K562 (cell line): ENCODE measurements around the gene PLCL2. TPM values are rescaled to one million over a fixed set of nuclear protein-coding genes. Genes with fewer than 3 reads are reported as not detected.

Experiments
- ATAC-seq: fragments of 200-7000 bp; cut with Tn5 transposase; 3 replicates; pipeline ENCODE4 v1.9.1; 2020; ENCODE audit warnings: moderate library complexity
- BruUV-seq: library from RNA; stranded (reverse); fragments of 400-500 nt; replicated peaks from 2 replicates; lab custom pipeline; 2021; lab: Mats Ljungman, UMichigan
- CTCF ChIA-PET: fragments of 300-600 bp; formaldehyde crosslinking; extraction: SDS; loops from one replicate; lab custom pipeline; 2021; ENCODE audit warnings: low intra/inter-chr PET ratio; lab: Yijun Ruan, JAX
- POLR2A ChIA-PET: fragments of 300-600, 350-650 bp; sonication (Branson Sonifier 250); formaldehyde crosslinking; extraction: SDS; loops from one replicate; lab custom pipeline; 2021; ENCODE audit warnings: antibody characterized with exemption, inconsistent platforms; lab: Yijun Ruan, JAX
- DNase-seq, 4 experiments: peaks; one replicate each; pipeline versions ENCODE4 v3.0.0 to v3.0.0-alpha.2; 2011 to 2018; ENCODE audit warnings: low spot score in 3 of 4, mixed read lengths in 3 of 4; ENCODE audit errors: extremely low read depth in 1 of 4
- FAIRE-seq: peaks from 2 replicates; lab custom pipeline; 2011; peaks lifted over from hg19 to GRCh38; lab: Jason Lieb, UNC
- H2AFZ ChIP-seq: 2 replicates; pipeline ENCODE4 v1.6.0; 2011; ENCODE audit warnings: low read depth, low read length, control low read depth, inconsistent platforms
- H3K27ac ChIP-seq: fragments of 200-600 bp; 3 replicates; pipeline ENCODE4 v1.8.0; 2011; ENCODE audit warnings: low read depth, mild to moderate bottlenecking, control low read depth, inconsistent platforms, low read length, moderate library complexity, mixed read lengths; ENCODE audit errors: extremely low read depth
- H3K27me3 ChIP-seq, 2 experiments: fragments of 300-600 bp in 1 of 2; 2 replicates in 1 of 2; 3 replicates in 1 of 2; pipeline versions ENCODE4 v1.6.0 to v1.8.0; 2011; ENCODE audit warnings: inconsistent platforms in 2 of 2, low read length in 2 of 2, mild to moderate bottlenecking in 1 of 2, mixed read lengths in 1 of 2, moderate library complexity in 1 of 2; ENCODE audit not compliant: control insufficient read depth in 2 of 2, insufficient read depth in 2 of 2
- H3K36me3 ChIP-seq: fragments of 300-600 bp; 3 replicates; pipeline ENCODE4 v1.8.0; 2011; ENCODE audit warnings: mild to moderate bottlenecking, low read length, inconsistent platforms; ENCODE audit not compliant: control insufficient read depth, insufficient read depth
- H3K4me1 ChIP-seq, 2 experiments: fragments of 200-600 bp in 1 of 2; replicated peaks in 1 of 2; 2 replicates in 1 of 2; 3 replicates in 1 of 2; pipeline versions ENCODE4 v1.5.1 to v1.8.0; 2011; ENCODE audit warnings: inconsistent platforms in 2 of 2, low read length in 2 of 2, mild to moderate bottlenecking in 1 of 2, mixed read lengths in 1 of 2, moderate library complexity in 1 of 2; ENCODE audit not compliant: control insufficient read depth in 2 of 2, insufficient read depth in 2 of 2
- H3K4me2 ChIP-seq: 2 replicates; pipeline ENCODE4 v1.6.1; 2011; ENCODE audit warnings: low read length, control low read depth, inconsistent platforms, mixed read lengths; ENCODE audit not compliant: insufficient read depth
- H3K4me3 ChIP-seq: fragments of 200-600 bp; sonication (generic), shearing (Covaris generic); 2 replicates; pipeline ENCODE4 v1.5.1; 2016; ENCODE audit warnings: control low read depth, inconsistent platforms
- H3K79me2 ChIP-seq: fragments of 200-600 bp; 3 replicates; pipeline ENCODE4 v1.8.0; 2011; ENCODE audit warnings: low read length, inconsistent platforms; ENCODE audit not compliant: control insufficient read depth, insufficient read depth
- H3K9ac ChIP-seq, 2 experiments: 2 replicates each; pipeline versions ENCODE4 v1.6.0 to v1.6.1; 2011; ENCODE audit warnings: low read depth in 2 of 2, low read length in 2 of 2, control low read depth in 1 of 2, inconsistent platforms in 1 of 2, mild to moderate bottlenecking in 1 of 2, mixed read lengths in 1 of 2; ENCODE audit not compliant: insufficient read depth in 1 of 2
- H3K9me1 ChIP-seq: one replicate; pipeline ENCODE4 v1.6.0; 2011; ENCODE audit warnings: inconsistent platforms, mild to moderate bottlenecking, low read length, moderate library complexity; ENCODE audit not compliant: control insufficient read depth, insufficient read depth
- H3K9me3 ChIP-seq: replicated peaks from 2 replicates; pipeline ENCODE4 v1.5.1; 2011; ENCODE audit warnings: low read depth, low read length, inconsistent platforms; ENCODE audit not compliant: control insufficient read depth, insufficient read depth
- H4K20me1 ChIP-seq: replicated peaks from 2 replicates; pipeline ENCODE4 v1.6.1; 2011; ENCODE audit warnings: low read length, inconsistent platforms, mixed read lengths; ENCODE audit not compliant: control insufficient read depth, insufficient read depth
- ARID2 ChIP-seq: fragments of 450-650 bp; IDR thresholded peaks from 2 replicates; pipeline ENCODE4 v1.6.1; 2017; ENCODE audit warnings: antibody characterized with exemption, mild to moderate bottlenecking
- BDP1 ChIP-seq: IDR thresholded peaks from 3 replicates; pipeline ENCODE4 v1.6.1; 2011; ENCODE audit not compliant: insufficient read length, insufficient read depth
- CTCF ChIP-seq, 3 experiments: IDR thresholded peaks in 2 of 3; conservative IDR thresholded peaks in 1 of 3; 2 replicates each; pipeline ENCODE4 v1.5.1; 2011 to 2012; ENCODE audit warnings: low read length in 3 of 3, mild to moderate bottlenecking in 3 of 3, control low read depth in 2 of 3, improper control_type of control experiment in 1 of 3, inconsistent platforms in 1 of 3, low read depth in 1 of 3, mixed read lengths in 1 of 3, moderate library complexity in 1 of 3; ENCODE audit not compliant: insufficient read depth in 2 of 3
- FOXK2 ChIP-seq, 2 experiments: fragments of 450-650 bp; IDR thresholded peaks in 1 of 2; conservative IDR thresholded peaks in 1 of 2; 2 replicates each; pipeline ENCODE4 v1.6.1; 2016; ENCODE audit warnings: low read depth in 2 of 2, mild to moderate bottlenecking in 1 of 2
- SMC3 ChIP-seq: conservative IDR thresholded peaks from 2 replicates; pipeline ENCODE4 v1.6.1; 2011; ENCODE audit warnings: low read depth, low read length, improper control_type of control experiment; ENCODE audit not compliant: insufficient read depth
- WGBS: fragments of 100-300 bp; shearing (Covaris generic); methylation state at CpG from one replicate; pipeline ENCODE4 v1.1.6; 2016; ENCODE audit warnings: low coverage, mixed read lengths; ENCODE audit not compliant: insufficient coverage; ENCODE audit errors: missing lambda C conversion rate; 5-methylcytosine and 5-hydroxymethylcytosine counted together
- in situ Hi-C: fragments of 300-500 bp; cut with MboI; formaldehyde crosslinking; loops from 4 replicates; pipeline ENCODE4 v1.15.0; 2018; ENCODE audit warnings: inconsistent platforms, mixed read lengths
- intact Hi-C: fragments of 100-400 bp; cut with micrococcal nuclease; formaldehyde crosslinking; loops from 2 replicates; pipeline ENCODE4 v1.14.2; 2022
- polyA plus RNA-seq, 8 experiments: library from polyadenylated mRNA; depleted of rRNA in 4 of 8; stranded (reverse) in 5 of 8; unstranded in 3 of 8; fragments of >200 nt; fragmentation: Nextera tagmentation in 2 of 8; fragmentation: Illumina TruSeq in 1 of 8; extraction: Ambion mirVana in 2 of 8; extraction: Trizol in 1 of 8; gene quantifications; 2 replicates each; pipeline versions ENCODE4 v1.2.1 to v1.2.3, GENCODE V29; 2011 to 2014; ENCODE audit warnings: inconsistent platforms in 1 of 8, missing spikeins in 1 of 8
- total RNA-seq, 7 experiments: library from RNA; depleted of rRNA in 6 of 7; stranded (reverse); fragments of >200 nt in 6 of 7; fragmentation: Illumina TruSeq in 2 of 7; extraction: Trizol in 2 of 7; gene quantifications; 2 replicates each; pipeline versions ENCODE4 v1.2.1 to v1.2.3, GENCODE V29; 2011 to 2021; ENCODE audit warnings: low replicate concordance in 1 of 7
- TF ChIP-seq, protein P1 (sequence below), 2 experiments: fragments of 450-650 bp; formaldehyde crosslinking in 1 of 2; IDR thresholded peaks; 2 replicates each; pipeline versions ENCODE4 v1.4.0 to v1.6.1; 2014 to 2020; ENCODE audit warnings: mild to moderate bottlenecking in 2 of 2, borderline replicate concordance in 1 of 2, low read depth in 1 of 2
- TF ChIP-seq, protein P2 (sequence below): fragments of 450-650 bp; formaldehyde crosslinking; IDR thresholded peaks from 2 replicates; pipeline ENCODE4 v1.4.0; 2020; ENCODE audit warnings: mild to moderate bottlenecking, moderate library complexity

PLCL2 gene
- total and polyA plus RNA-seq, 9 of the 15 experiments (the other 6 are each of a cell fraction or from before 2014, with no cell fraction given) = 0.03 to 0.18 (median 0.11) TPM; not detected in 2

DNA sequence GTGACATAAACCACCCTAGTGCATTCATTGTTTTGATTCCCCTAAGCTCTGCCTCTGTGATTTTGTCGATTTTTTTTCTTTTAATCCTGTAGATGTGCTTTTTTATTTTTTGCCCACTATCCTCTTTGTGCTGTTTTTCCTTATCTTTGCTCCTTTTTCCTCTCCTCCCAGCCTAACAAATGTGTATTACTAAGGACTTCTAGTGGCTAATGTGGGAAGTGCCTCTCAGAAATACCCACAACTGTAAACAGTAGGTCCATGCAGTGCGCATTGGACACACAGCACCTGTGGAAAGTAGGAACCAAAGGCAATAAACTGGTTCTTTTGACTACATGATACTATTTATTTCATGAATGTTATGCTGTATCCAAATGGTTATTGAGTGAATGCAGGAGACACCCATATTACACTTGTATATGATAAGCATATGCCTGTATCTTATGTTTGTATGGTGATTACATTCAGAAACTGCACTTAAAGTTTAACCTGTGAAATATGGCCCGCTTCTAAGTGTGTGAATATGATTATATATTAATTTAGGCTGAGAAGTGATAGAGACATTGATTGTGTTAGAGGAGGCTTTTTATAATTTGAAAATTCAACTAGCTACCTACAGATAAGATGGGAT is 147.8 kb downstream of the PLCL2 start:
- H3K27me3 ChIP-seq = peaks cover 0 to 11% of the 10 kb centered on the region in 2 experiments; a peak in 3 of 5 replicates
- DNase-seq (peak; percentile 19 to 47 (median 32)), ATAC-seq (peak; percentile 92), FAIRE-seq (peak; percentile 69)
- H3K36me3 ChIP-seq = no peaks in the 10 kb centered on the region
- H3K27ac ChIP-seq = no peak overlapping the region
- H4K20me1 ChIP-seq = no peaks in the 10 kb centered on the region
- H3K9me3 ChIP-seq = no peaks in the 10 kb centered on the region
- no peak overlapping the region for H3K4me3 ChIP-seq
- no peaks in the 10 kb centered on the region for H3K79me2 ChIP-seq
- H3K9me1 ChIP-seq = no peaks in the 10 kb centered on the region
- no peak overlapping the region for H2AFZ ChIP-seq
- H3K9ac ChIP-seq = no peak overlapping the region
- no peaks in the 10 kb centered on the region for H3K4me1 ChIP-seq
- intact Hi-C loops = loop anchor here (1.0 to 5.0 kb wide), 4 partner anchors 148 to 431 kb away; partner anchors contain the start of gene PLCL2
- WGBS = 0% methylated on average over 3 of the region's 3 CpGs
- no peak overlapping the region for H3K4me2 ChIP-seq
- ChIA-PET POLR2A (no interaction called here), CTCF (interaction anchor here (0.7 to 2.7 kb wide), 2 partner anchors 202 to 431 kb away, joined by 3 to 15 read pairs; no protein-coding TSS in a partner anchor)
- in situ Hi-C loops = no loop called here
- BruUV-seq = no TSS peak
- TF ChIP-seq CTCF (IDR thresholded peaks at IDR 0.05 in 2 of 3, conservative IDR thresholded peaks at IDR 0.05 in 1 of 3; ENCODE audit: insufficient read depth in 2 of 3, low read depth in 1 of 3, low read length in 3 of 3) (peak; percentile 35 to 70 (median 70)), FOXK2 (conservative IDR thresholded peaks at IDR 0.05 in 1 of 2, IDR thresholded peaks at IDR 0.05 in 1 of 2; ENCODE audit: low read depth in 2 of 2) (0 out of 4 replicates have a peak, but pooled peaks of 1 of the 2 experiments have one; percentile 37), BDP1 (no peak), ARID2 (peak; percentile 68; the same call in 1 of the 2 replicates), SMC3 (0 out of 2 replicates have a peak, but pooled peaks have one; percentile 19)
- TF ChIP-seq, protein P1, sequence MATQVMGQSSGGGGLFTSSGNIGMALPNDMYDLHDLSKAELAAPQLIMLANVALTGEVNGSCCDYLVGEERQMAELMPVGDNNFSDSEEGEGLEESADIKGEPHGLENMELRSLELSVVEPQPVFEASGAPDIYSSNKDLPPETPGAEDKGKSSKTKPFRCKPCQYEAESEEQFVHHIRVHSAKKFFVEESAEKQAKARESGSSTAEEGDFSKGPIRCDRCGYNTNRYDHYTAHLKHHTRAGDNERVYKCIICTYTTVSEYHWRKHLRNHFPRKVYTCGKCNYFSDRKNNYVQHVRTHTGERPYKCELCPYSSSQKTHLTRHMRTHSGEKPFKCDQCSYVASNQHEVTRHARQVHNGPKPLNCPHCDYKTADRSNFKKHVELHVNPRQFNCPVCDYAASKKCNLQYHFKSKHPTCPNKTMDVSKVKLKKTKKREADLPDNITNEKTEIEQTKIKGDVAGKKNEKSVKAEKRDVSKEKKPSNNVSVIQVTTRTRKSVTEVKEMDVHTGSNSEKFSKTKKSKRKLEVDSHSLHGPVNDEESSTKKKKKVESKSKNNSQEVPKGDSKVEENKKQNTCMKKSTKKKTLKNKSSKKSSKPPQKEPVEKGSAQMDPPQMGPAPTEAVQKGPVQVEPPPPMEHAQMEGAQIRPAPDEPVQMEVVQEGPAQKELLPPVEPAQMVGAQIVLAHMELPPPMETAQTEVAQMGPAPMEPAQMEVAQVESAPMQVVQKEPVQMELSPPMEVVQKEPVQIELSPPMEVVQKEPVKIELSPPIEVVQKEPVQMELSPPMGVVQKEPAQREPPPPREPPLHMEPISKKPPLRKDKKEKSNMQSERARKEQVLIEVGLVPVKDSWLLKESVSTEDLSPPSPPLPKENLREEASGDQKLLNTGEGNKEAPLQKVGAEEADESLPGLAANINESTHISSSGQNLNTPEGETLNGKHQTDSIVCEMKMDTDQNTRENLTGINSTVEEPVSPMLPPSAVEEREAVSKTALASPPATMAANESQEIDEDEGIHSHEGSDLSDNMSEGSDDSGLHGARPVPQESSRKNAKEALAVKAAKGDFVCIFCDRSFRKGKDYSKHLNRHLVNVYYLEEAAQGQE (IDR thresholded peaks at IDR 0.05; ENCODE audit: borderline replicate concordance) = peak; percentile 70; the same call in 1 of the 2 replicates
- TF ChIP-seq, protein P1 (CRISPR knock-in tag; IDR thresholded peaks at IDR 0.05; ENCODE audit: low read depth) = no peak
- TF ChIP-seq, protein P2, sequence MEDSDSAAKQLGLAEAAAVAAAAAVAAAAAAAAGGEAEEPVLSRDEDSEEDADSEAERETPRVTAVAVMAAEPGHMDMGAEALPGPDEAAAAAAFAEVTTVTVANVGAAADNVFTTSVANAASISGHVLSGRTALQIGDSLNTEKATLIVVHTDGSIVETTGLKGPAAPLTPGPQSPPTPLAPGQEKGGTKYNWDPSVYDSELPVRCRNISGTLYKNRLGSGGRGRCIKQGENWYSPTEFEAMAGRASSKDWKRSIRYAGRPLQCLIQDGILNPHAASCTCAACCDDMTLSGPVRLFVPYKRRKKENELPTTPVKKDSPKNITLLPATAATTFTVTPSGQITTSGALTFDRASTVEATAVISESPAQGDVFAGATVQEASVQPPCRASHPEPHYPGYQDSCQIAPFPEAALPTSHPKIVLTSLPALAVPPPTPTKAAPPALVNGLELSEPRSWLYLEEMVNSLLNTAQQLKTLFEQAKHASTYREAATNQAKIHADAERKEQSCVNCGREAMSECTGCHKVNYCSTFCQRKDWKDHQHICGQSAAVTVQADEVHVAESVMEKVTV (CRISPR knock-in tag) = peak; percentile 54; the same call in 1 of the 2 replicates
